HG02678 (cell line): Measurements from ENCODE around the gene ARHGAP6.
A peak's percentile ranks its signal among the peaks of the same experiment; 100 is the strongest.
"Not testable (repeated sequence)": the region's sequence is repeated elsewhere in the genome, so short reads cannot be mapped to it uniquely, and the experiment has no call there.

Source experiments
- ATAC-seq: cut with Tn5 transposase; IDR thresholded peaks from one replicate; pipeline ENCODE4 v1.9.1; 2021; ENCODE audit warnings: mild to moderate bottlenecking, moderate library complexity; ENCODE audit not compliant: unreplicated experiment

Gene ARHGAP6

DNA sequence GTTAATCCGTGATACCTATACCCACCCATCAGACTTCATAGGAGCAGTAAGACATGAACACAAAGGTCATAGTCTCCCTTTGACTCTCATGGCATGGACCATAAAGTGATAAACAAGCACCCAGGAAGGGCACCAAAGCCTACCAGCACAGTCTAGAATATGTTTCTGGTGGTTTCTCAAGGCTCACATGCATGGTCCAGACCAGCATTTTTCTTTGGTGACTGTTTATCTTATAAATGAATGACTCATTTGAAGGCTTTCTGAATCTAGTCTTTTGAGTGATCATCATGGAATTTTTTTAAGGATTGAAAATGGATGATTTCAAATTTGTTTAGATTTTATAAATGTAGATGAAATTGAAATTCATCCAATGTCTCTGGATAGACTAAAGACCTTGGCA lies 404.5 kb downstream of the ARHGAP6 start:
- ATAC-seq: no peak

DNA sequence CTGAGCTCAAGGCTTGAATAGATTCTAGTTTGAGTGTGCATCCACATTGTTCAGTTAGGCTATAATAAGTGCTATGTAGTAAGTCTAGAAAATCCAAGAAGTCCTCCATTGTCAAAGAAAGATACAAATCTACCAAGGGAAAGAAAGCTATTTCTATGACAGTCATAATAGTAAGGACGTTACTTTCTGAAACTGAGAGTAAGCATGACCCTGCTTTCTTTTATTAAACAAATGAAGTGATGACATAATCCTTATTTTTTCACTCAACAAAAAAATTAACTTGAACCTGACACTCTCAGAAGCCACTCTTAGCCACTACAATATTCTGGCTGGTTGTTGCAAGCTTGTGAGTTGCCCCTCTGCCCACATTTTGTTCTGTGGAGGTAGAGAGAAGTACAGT lies 406.3 kb downstream of the ARHGAP6 start:
- no peak for ATAC-seq

DNA sequence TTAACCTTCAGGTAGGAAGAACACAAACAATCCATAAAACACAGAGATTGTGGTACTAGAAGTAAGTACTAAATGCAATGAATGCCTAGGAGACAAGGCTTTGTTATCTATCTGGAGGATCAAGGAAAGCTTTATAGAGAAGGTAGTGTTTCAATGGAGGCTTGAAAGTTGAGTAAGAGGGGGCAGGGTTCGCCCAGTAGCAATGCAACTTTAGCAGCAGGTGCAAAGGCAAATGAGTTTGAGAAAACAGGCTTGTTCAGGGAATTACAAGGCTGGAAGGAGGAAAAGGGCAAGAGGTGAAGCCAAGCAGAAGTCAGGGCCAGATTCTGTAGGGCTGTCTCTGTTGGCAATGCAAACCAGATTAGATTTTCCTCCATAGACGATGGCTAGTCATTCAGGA lies 408.0 kb downstream of the ARHGAP6 start:
- ATAC-seq: no peak

DNA sequence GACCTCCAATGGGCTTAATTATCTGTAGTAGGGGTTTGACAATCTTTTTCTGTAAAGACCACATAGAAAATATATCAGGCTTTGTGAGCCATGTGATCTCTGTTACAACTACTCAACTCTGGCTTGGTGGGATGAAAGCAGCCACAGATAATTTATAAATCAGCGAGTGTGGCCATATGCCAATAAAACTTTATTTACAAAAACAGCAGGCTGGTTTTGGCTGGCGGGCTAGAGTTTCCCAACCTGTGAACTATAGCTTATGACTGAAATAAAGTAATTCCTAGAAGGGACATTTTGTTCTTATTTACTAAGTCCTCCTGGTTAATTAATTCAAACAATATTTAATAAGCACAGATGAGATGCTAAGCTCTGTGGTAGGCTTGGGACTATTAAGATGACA lies 408.4 kb downstream of the ARHGAP6 start:
- ATAC-seq: no peak

DNA sequence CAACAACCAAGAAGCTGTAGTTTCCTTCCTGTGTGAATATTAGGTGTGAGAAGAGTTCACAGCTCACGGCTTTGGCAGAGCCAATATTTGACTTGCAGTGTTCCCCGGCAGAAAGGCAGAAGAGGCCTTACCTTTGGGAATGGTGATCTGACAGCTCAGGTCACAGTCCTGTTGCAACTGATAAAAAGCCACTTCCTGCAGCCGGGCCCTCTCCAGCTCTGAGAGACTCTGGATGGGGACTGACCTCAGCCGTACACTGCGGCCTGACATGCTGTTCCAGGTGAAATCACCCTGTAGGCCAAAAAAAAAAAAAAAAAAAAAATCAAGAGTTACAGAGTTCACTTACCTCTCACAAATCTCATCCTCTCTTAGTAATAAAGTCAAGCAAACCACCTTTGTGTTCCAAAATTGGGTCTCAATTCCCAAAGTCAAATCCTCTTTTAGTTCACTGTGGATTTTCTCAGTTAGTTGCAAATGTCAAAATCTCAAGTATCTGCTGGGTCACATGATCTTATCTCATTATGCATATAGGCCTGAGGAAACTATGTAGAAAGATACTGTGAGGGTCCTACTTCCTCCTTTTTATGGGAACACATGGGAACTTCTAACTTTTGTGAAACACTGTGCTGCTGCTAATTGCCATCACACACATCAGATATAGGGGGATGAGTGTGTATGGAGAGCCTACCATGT lies 411.2 kb downstream of the ARHGAP6 start:
- ATAC-seq: no peak

DNA sequence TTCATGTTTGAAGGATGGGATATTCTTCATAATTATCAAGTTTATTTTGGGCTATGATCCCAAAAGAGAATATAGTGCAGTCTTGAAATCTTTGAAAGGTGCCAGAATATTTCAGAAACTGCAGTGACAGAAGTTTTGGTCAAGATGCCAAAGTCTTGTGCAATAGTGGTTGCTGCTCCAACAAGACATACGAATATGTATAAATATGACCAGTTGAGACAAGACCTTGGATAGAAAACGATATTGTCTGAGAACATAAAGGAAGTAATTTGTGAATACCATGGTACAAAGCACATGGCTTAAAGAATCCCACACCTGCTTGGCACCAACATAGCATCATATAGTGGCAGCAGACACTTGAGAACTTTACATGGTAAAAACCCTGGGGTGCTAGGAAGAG lies 421.1 kb downstream of the ARHGAP6 start:
- no peak for ATAC-seq

DNA sequence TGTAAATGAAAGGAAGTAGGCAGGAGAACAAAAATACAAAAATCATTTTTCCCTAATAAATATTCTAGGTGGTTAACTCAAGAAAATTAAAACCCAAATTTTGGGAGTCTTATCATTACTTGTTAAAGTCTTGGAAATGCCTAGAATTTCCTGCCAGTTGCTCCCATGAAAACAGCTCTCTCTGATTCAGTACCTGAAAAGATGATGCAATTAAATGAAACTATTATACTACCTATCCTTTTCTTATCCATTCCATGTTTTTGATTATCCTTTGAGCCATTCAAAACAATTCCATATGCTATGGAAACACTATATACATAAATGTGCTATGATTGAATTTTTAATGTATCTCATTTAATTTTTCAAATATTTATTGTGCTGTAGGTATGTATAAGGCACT lies 423.0 kb downstream of the ARHGAP6 start:
- ATAC-seq: no peak

DNA sequence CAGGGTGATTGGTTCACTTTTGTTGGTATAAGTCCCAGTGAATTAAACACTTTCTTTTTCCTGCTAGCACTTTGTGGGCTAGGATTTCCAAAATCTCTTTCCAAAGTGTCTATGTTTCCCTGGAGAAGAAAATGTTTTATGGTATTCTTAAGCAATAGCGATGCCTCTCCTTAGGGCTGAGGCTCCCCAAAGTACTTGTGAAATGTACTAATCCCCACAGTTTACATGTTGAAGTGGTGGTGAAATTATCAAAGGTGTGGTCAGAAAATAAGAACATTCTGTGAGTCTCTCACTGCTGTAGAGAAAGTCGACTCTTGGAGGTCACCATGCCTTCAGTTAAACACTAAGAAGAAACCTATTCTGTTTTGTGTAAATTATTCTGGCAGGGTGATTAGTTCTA lies 424.0 kb downstream of the ARHGAP6 start:
- no peak for ATAC-seq

DNA sequence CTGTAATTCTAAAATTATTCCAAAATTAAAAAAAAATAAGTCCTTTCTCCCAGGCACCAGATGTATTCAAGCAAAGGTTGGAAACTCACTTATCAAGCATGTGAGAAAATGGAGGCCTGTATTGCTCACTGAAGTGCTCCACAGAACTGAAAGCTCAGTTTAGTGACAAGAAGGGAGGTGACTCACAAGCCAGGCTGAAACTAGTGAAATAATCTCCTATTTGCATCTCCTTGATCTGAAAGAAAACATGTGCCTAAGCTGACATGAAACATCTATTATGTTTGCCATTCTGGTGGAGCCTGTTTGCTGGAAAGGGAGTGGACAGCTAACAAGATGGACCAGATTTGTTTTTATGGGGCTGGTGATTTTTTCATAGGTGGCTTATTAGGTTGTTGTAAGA lies 426.5 kb downstream of the ARHGAP6 start:
- ATAC-seq: peak; percentile 90

DNA sequence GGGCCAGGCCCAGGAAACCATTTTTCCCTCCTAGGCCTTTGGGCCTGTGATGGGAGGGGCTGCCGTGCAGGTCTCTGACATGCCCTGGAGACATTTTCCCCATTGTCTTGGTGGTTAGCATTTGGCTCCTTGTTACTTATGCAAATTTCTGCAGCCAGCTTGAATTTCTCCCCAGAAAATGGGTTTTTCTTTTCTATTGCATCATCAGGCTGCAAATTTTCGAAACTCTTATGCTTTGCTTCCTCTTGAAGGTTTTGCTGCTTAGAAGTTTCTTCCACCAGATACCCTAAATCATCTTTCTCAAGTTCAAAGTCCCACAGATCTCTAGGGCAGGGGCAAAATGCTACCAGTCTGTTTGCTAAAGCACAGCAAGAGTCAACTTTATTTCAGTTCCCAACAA lies 430.3 kb downstream of the ARHGAP6 start:
- not testable (repeated sequence) for ATAC-seq

DNA sequence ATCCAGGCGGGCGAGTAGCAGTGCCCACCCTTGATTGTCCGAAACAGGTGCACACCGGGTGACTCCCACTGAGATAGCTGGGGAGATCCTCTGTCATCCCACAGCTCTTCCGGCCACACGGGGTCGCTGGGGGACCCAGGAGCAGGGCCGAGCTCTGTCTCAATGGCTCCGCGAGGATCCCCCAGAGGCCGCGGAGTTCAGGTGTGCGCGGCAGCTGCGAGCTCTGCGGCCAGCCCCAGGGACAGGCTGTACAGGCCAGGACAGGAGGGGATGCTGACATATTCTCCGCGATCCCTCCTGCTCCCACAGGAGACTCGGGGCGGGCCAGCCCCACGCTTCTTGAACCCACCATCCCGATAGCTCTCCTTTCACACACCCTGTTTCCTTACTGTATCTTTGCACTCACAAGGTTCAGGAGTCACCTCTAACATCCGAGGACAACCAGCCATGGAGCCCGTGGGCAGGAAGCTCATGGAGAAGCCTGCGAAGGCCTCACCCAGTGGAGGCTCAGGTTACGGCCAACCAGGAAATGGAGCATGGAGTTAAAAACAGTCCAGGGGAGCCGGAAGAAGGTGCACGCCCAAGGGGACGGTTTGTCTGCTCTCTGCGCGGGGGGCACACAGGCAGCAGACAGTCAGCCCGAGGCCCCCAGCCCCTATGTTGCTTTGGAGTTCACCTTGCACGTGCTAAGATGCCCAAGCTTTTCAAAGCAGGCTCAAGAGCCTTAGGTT lies 450.4 kb downstream of the ARHGAP6 start:
- no peak for ATAC-seq

DNA sequence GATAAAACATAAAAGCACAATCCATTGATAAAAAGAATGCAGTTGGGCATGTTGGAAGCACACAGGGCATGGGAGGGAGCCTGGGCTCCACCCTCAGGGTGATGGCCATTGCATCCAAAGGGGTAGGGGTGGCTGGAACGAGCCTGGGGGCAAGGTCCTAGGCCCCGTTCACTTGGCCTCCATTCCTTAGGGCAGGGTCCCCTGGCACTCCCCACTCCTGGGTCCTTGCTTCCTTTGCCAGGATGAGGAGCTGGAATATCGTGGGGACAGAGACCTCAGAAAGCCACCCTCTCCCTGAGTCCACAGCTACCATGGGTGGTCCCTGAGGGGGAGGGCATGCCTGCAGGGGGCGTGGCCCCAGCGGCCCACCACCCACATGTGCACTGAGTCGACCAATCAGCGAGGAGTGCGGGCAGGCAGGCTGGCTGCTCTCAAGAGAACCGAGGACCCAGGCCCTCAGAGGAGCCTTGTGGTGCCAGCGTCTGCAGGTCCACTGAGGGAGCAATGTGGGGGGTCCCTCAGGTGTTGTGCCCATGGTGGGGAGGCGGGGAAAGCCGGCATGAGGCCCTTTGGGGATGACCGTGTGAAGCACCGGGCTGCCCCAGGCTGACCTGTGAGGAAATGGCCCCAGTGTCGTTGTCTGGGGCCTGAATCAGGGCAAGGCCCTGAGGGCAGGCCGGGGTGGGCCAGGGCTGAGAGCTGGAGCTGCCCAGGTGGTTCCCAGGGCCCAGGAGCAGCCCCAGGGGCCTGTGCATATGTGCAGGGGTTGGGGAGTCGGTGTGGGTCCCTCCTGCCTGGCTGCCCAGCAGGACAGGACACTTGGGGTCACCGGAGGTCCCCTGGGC lies 451.2 kb downstream of the ARHGAP6 start:
- ATAC-seq: no peak

DNA sequence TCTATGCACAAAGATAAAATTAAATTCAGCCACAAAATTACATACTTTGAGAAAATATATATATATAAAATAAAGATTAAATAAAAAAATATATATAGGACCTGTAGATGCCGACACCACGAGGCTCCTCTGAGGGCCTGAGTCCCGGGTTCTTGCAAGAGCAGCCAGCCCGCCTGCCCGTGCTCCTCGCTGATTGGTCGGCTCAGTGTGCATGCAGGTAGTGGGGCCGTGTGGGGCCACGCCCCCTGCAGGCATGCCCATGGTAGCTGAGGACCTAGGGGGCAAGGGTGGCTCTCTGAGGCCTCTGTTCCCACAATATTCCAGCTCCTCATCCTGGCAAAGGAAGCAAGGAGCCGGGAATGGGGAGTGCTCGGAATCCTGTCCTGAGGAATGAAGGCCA lies 453.0 kb downstream of the ARHGAP6 start:
- ATAC-seq: no peak

DNA sequence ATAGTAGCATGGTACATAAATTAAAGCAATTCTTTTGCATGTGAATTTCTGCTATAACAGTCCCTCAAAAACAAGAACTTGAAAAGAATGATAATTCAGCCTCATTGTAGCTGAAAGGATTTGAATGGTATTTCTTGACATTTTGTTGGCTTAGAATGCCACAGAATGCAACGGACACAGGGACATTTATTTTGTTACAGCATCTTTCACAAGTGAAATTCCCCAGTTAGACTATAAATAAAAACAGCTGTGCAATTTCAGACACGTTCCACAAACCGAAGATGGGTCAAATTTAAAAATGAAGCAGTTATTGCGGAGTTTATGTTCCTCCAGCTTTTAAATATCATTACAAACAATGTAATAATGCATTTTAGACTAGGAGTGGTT lies 455.3 kb downstream of the ARHGAP6 start:
- ATAC-seq: no peak

DNA sequence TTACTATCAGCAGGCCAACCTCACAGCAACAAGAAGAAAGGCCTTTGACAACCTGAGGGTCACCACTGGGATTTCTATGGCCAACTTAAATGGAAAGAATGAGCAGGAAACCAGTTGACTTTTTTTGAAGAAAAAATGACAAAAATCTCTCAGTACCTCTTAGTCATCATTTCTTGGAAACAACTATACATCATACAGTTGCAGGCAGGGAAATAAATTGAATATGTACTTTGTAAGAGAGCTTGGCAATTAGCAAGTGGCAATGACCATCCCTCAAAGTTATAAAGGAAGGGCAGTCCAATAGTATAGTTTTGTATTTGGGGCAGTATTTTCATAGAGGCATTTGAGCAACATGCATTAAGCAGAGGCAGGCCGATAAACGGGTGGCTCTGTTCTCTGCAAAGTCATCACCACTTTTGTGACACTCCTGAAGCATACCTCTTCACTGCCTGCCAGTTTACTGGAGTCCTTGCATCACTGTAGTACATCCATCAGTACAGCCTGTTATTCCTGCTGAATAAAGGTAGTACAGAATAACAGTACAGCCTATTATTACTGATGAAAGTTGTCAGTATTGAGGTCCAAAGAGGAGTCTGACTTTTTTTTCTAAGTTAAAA lies 455.8 kb downstream of the ARHGAP6 start:
- ATAC-seq: no peak

DNA sequence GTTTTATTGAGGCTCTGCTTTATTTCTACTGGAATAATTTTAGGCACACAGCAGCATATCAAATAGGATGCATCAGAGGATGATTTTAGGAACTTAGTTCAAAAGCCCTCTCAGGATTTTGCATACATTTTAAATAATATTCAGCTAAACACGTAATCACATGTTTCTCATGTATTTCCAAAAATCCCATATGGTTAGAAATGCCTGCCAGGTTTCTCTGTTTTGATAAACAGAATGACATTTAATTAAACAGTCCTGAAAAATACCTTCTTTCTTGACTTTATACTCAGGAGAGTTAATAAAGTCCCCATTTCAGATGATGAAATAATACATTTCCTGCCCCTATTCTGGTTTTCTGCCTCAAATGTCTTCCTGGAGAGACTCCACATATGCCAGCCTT lies 459.0 kb downstream of the ARHGAP6 start:
- ATAC-seq: no peak

DNA sequence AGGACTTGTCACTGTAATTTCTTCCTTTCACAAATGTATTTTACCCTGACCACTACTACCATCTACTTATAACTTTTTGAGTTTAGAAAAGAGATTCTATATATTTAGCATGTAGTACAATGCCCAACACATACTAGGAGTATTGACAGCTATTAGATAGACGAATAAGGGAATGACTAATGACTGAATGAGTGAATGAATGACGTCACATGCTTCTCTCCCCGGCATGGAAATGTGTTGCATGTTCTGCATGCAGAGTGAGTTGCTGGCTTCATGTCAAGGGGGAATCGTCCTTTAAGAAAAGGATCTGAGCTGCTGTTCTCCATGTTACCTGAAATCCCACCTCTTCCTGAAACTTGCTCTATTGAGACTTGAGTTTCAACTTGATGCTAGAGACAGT lies 459.9 kb downstream of the ARHGAP6 start:
- no peak for ATAC-seq

DNA sequence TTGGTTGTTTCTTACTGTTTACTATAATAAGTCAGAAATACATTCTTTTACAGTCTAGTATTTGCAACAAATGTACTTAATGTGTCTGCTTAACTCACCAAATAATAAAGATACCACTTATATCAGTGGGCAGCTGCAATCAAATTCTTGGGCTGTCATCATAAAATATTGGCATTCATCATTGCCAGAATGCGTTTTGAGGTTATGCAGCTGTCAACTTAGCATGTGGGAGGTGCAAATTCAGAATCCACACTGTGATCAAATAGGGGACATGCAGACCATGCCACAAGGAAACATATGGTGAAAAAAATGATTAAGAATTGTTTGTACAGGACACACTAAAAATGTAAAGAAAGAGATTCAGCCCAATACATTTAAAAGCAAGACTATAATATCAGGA lies 468.0 kb downstream of the ARHGAP6 start:
- ATAC-seq: no peak

DNA sequence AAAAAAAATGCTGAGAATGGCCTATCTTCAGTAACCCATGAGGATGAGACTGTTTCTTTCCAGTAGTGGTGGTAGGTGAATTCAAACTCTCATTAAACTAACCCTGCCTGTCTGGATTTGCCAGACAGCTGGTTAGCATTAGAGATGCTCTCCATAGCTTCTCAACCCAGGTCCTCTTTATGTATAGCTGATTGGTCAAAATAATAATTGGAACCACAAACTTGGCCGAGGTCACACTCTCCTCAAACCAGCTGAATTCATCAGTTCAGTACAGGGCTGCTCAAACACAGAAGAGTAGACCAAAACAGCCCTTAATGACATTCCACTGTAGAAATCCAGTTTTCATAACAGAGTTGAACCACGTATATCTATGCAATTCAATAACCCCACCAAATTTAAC lies 469.2 kb downstream of the ARHGAP6 start:
- no peak for ATAC-seq

DNA sequence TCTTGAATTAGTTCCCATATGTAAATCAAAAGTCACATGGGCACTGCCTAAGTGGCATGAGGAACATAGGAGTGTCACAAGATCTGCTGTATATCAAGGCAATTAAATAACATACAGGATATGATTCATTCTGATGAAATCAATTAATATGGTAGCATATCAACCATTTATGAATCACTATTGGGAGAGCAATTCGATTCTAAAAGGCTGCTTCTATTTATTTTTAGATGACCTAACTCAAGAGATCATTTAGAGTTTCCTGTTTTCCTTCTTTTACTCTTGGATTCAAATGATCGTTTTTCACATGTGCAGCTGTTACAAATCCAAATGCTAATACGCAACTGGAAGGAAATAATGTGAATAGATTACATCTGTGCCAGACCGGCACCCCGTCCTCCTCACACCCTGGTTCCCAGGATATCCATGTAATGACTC lies 472.7 kb downstream of the ARHGAP6 start:
- no peak for ATAC-seq

DNA sequence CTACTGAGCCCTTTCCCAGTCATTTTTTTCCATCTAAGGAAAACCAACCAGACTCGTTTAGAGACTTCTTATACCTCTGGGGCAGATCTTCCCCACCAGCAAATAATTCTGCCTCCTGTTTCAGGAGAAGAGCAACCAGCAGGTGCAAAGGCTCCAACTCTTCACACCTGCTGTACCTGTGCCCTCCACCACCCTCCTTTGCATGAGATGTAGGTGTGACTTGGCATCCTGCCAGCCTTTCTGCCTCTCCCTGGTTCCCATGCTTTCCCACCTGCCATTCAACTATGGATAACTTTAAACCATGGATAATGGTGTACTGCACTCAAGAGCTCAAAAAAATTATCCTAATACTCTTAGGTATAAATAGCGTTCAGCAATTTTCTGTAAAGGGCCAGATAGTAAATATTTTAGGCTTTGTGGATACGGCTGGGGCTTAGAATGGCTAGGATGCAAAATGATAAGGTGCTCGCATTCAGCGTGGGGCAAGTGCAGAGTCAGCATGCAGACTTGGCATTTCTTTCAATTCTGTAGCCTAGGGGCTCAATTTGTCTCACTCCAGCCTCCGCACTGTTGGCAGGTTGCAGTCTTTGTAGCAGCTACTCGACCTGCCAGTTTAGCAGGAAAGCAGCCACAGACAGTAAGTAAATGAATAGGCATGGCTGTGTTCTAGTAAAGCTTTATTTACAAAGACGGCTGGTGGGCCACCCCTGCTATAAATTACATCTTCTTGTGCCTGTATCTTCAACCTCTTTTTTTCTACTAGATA lies 474.8 kb downstream of the ARHGAP6 start:
- ATAC-seq: no peak
